HEK293 (cell line): ENCODE measurements around the gene ATRNL1.

Experiments used
- CTCF ChIA-PET: fragments of 350-600 bp; formaldehyde crosslinking; extraction: SDS; loops from one replicate; lab custom pipeline; 2021; ENCODE audit warnings: antibody characterized with exemption; lab: Yijun Ruan, JAX
- POLR2A ChIA-PET: fragments of 300-600 bp; formaldehyde crosslinking; extraction: SDS; loops from one replicate; lab custom pipeline; 2020; ENCODE audit warnings: antibody characterized with exemption, inconsistent platforms; lab: Yijun Ruan, JAX
- H3K27ac ChIP-seq: fragments of 200-500 bp; sonication (Bioruptor generic); 2 replicates; pipeline ENCODE4 v1.5.1; 2014; ENCODE audit warnings: low read depth, low read length, control low read depth, inconsistent platforms; ENCODE audit errors: extremely low read depth
- H3K36me3 ChIP-seq, 2 experiments: fragments of 200-500 bp in 1 of 2; sonication (Bioruptor generic) in 1 of 2; 1 replicate in 1 of 2; 2 replicates in 1 of 2; pipeline ENCODE4 v1.5.1; 2014 to 2017; ENCODE audit warnings: inconsistent platforms in 2 of 2, low read length in 2 of 2; ENCODE audit not compliant: control insufficient read depth in 2 of 2, insufficient read depth in 1 of 2
- H3K4me1 ChIP-seq: fragments of 200-500 bp; sonication (Bioruptor generic); 2 replicates; pipeline ENCODE4 v1.5.1; 2014; ENCODE audit warnings: mild to moderate bottlenecking, low read length, inconsistent platforms; ENCODE audit not compliant: control insufficient read depth, insufficient read depth
- H3K4me3 ChIP-seq: 2 replicates; pipeline ENCODE4 v1.5.1; 2011; ENCODE audit warnings: low read depth, mild to moderate bottlenecking, control low read depth, low read length, moderate library complexity
- H3K9me3 ChIP-seq: fragments of 200-500 bp; sonication (Bioruptor generic); 2 replicates; pipeline ENCODE4 v1.5.1; 2014; ENCODE audit warnings: low read depth, low read length, inconsistent platforms; ENCODE audit not compliant: control insufficient read depth, insufficient read depth
- REST ChIP-seq: fragments of 450-650 bp; formaldehyde crosslinking; IDR thresholded peaks from 2 replicates; pipeline ENCODE4 v1.5.1; 2016; ENCODE audit warnings: missing biosample characterization, missing genetic modification characterization
- SP2 ChIP-seq: fragments of 450-650 bp; formaldehyde crosslinking; IDR thresholded peaks from 2 replicates; pipeline ENCODE4 v1.5.1; 2016; ENCODE audit warnings: missing biosample characterization, missing genetic modification characterization
- ZBTB26 ChIP-seq: fragments of 450-650 bp; formaldehyde crosslinking; optimal IDR thresholded peaks from 2 replicates; pipeline ENCODE3; 2016; ENCODE audit warnings: missing biosample characterization, mild to moderate bottlenecking, missing genetic modification characterization
- ZNF214 ChIP-seq: fragments of 450-650 bp; formaldehyde crosslinking; IDR thresholded peaks from 2 replicates; pipeline ENCODE4 v1.5.1; 2017; ENCODE audit warnings: missing biosample characterization, mild to moderate bottlenecking, missing genetic modification characterization, borderline replicate concordance
- ZNF335 ChIP-seq: fragments of 450-650 bp; formaldehyde crosslinking; conservative IDR thresholded peaks from 2 replicates; pipeline ENCODE4 v1.5.1; 2016; ENCODE audit warnings: missing biosample characterization, missing genetic modification characterization
- ZNF423 ChIP-seq: fragments of 450-650 bp; formaldehyde crosslinking; IDR thresholded peaks from 2 replicates; pipeline ENCODE4 v1.5.1; 2016; ENCODE audit warnings: missing biosample characterization, missing genetic modification characterization
- ZNF433 ChIP-seq: fragments of 450-650 bp; formaldehyde crosslinking; IDR thresholded peaks from 2 replicates; pipeline ENCODE4 v1.5.1; 2016; ENCODE audit warnings: missing biosample characterization, missing genetic modification characterization, low read depth
- ZNF449 ChIP-seq: fragments of 450-650 bp; formaldehyde crosslinking; IDR thresholded peaks from 2 replicates; pipeline ENCODE4 v1.5.1; 2017; ENCODE audit warnings: missing biosample characterization, mild to moderate bottlenecking, missing genetic modification characterization, moderate library complexity
- ZNF501 ChIP-seq: fragments of 450-650 bp; formaldehyde crosslinking; IDR thresholded peaks from 2 replicates; pipeline ENCODE4 v1.5.1; 2016; ENCODE audit warnings: missing biosample characterization, missing genetic modification characterization
- ZNF610 ChIP-seq: fragments of 450-650 bp; formaldehyde crosslinking; IDR thresholded peaks from 2 replicates; pipeline ENCODE4 v1.5.1; 2016; ENCODE audit warnings: missing biosample characterization, missing genetic modification characterization, borderline replicate concordance
- ZNF639 ChIP-seq: fragments of 450-650 bp; formaldehyde crosslinking; IDR thresholded peaks from 2 replicates; pipeline ENCODE4 v1.5.1; 2016; ENCODE audit warnings: missing biosample characterization, missing genetic modification characterization
- ZNF654 ChIP-seq: fragments of 450-650 bp; formaldehyde crosslinking; IDR thresholded peaks from 2 replicates; pipeline ENCODE4 v1.5.1; 2016; ENCODE audit warnings: low read depth, missing biosample characterization, missing genetic modification characterization
- ZNF701 ChIP-seq: fragments of 450-650 bp; formaldehyde crosslinking; IDR thresholded peaks from 2 replicates; pipeline ENCODE4 v1.5.1; 2016; ENCODE audit warnings: missing biosample characterization, missing genetic modification characterization
- ZNF792 ChIP-seq: fragments of 450-650 bp; formaldehyde crosslinking; IDR thresholded peaks from 2 replicates; pipeline ENCODE4 v1.5.1; 2016; ENCODE audit warnings: missing biosample characterization, missing genetic modification characterization
- ZNF843 ChIP-seq: fragments of 450-650 bp; formaldehyde crosslinking; IDR thresholded peaks from 2 replicates; pipeline ENCODE4 v1.5.1; 2016; ENCODE audit warnings: missing biosample characterization, missing genetic modification characterization

Gene ATRNL1

GRCh38 chr10:115774721-115775120 lies 681.6 kb downstream of the ATRNL1 start:
- H3K9me3 ChIP-seq, result no peaks in the 10 kb centered on the region
- no peaks in the 10 kb centered on the region for H3K36me3 ChIP-seq
- no peaks in the 10 kb centered on the region for H3K4me1 ChIP-seq
- no peak overlapping the region for H3K27ac ChIP-seq
- TF ChIP-seq ZNF423 (tag by site-specific recombination), result no peak
- TF ChIP-seq ZBTB26 (tag by site-specific recombination), result no peak
- no peak for TF ChIP-seq ZNF501 (tag by site-specific recombination)
- no peak for TF ChIP-seq REST (tag by site-specific recombination)
- no peak for TF ChIP-seq ZNF792 (tag by site-specific recombination)
- no peak for TF ChIP-seq ZNF639 (tag by site-specific recombination)
- TF ChIP-seq ZNF449 (tag by site-specific recombination), result no peak
- no peak for TF ChIP-seq ZNF214
- TF ChIP-seq ZNF843 (tag by site-specific recombination), result no peak
- TF ChIP-seq ZNF701 (tag by site-specific recombination), result no peak
- no peak for TF ChIP-seq ZNF335 (tag by site-specific recombination)
- TF ChIP-seq ZNF654, result no peak
- H3K4me3 ChIP-seq, result no peak overlapping the region
- POLR2A ChIA-PET, result no interaction called here
- CTCF ChIA-PET, result interaction anchor here (0.6 to 1.1 kb wide), 2 partner anchors 44 to 513 kb away, joined by 3 to 5 read pairs; no protein-coding TSS in a partner anchor

GRCh38 chr10:115777646-115778045 lies 684.5 kb downstream of the ATRNL1 start:
- Histone ChIP-seq H3K9me3 (no peaks in the 10 kb centered on the region), H3K36me3 (no peaks in the 10 kb centered on the region), H3K4me1 (no peaks in the 10 kb centered on the region), H3K27ac (no peak overlapping the region), H3K4me3 (no peak overlapping the region)
- no peak for TF ChIP-seq SP2
- TF ChIP-seq ZNF433 (tag by site-specific recombination), result no peak
- TF ChIP-seq ZNF610 (tag by site-specific recombination), result no peak
- CTCF ChIA-PET, result interaction anchor here (0.8 kb wide), 1 partner anchor 46 kb away, joined by 3 read pairs; no protein-coding TSS in a partner anchor
- POLR2A ChIA-PET, result no interaction called here
